Endothelial cell of umbilical vein (primary cell): ENCODE results near the gene NECTIN2. TPM values are rescaled to one million over a fixed set of nuclear protein-coding genes. Genes with fewer than 3 reads are reported as not detected.

Experiments used
- BruUV-seq: library from RNA; stranded (reverse); fragments of 400-500 nt; replicated peaks from 2 replicates; lab custom pipeline; 2021; lab: Mats Ljungman, UMichigan
- CTCF ChIA-PET: fragments of 300-600, 350-600 bp; sonication (Branson Sonifier 250); formaldehyde crosslinking; loops from one replicate; lab custom pipeline; 2021; ENCODE audit warnings: antibody characterized with exemption, inconsistent platforms; lab: Charles Lee
- POLR2A ChIA-PET: fragments of 300-600, 350-600 bp; sonication (Branson Sonifier 250); formaldehyde crosslinking; loops from one replicate; lab custom pipeline; 2021; ENCODE audit warnings: antibody characterized with exemption, inconsistent platforms; lab: Charles Lee
- DNase-seq: peaks from one replicate; pipeline ENCODE4 v3.0.0-alpha.2; 2011; ENCODE audit warnings: low read depth, low spot score
- FAIRE-seq: peaks from 2 replicates; lab custom pipeline; 2011; peaks lifted over from hg19 to GRCh38; lab: Jason Lieb, UNC
- H2AFZ ChIP-seq: 2 replicates; pipeline ENCODE4 v1.6.0; 2012; ENCODE audit warnings: low read depth, low read length, control low read depth, inconsistent platforms
- H3K27ac ChIP-seq: 2 replicates; pipeline ENCODE4 v1.5.1; 2011; ENCODE audit warnings: low read depth, mild to moderate bottlenecking, control low read depth, low read length, moderate library complexity; ENCODE audit not compliant: insufficient read depth
- H3K27me3 ChIP-seq, 2 experiments: 2 replicates each; pipeline versions ENCODE4 v1.6.0 to v1.6.1; 2011; ENCODE audit warnings: low read length in 2 of 2, mixed read lengths in 1 of 2; ENCODE audit not compliant: control insufficient read depth in 2 of 2, insufficient read depth in 2 of 2
- H3K36me3 ChIP-seq, 2 experiments: 2 replicates in 1 of 2; 3 replicates in 1 of 2; pipeline ENCODE4 v1.5.1; 2011; ENCODE audit warnings: low read length in 2 of 2, mild to moderate bottlenecking in 1 of 2, moderate library complexity in 1 of 2; ENCODE audit not compliant: control insufficient read depth in 2 of 2, insufficient read depth in 2 of 2; ENCODE audit errors: extremely low read depth in 1 of 2
- H3K4me1 ChIP-seq: 3 replicates; pipeline ENCODE4 v1.5.1; 2011; ENCODE audit warnings: mild to moderate bottlenecking, low read length; ENCODE audit not compliant: control insufficient read depth, insufficient read depth; ENCODE audit errors: extremely low read depth
- H3K4me2 ChIP-seq: 2 replicates; pipeline ENCODE4 v1.6.1; 2011; ENCODE audit warnings: low read length, control low read depth, mixed read lengths; ENCODE audit not compliant: insufficient read depth
- H3K4me3 ChIP-seq, 3 experiments: fragments of 200-600 bp in 1 of 3; sonication (generic), shearing (Covaris generic) in 1 of 3; replicated peaks in 1 of 3; 2 replicates each; pipeline ENCODE4 v1.5.1; 2011 to 2016; ENCODE audit warnings: control low read depth in 3 of 3, low read length in 3 of 3, mild to moderate bottlenecking in 2 of 3, inconsistent platforms in 1 of 3, low read depth in 1 of 3, moderate library complexity in 1 of 3; ENCODE audit not compliant: insufficient read depth in 1 of 3
- H3K79me2 ChIP-seq: 2 replicates; pipeline ENCODE4 v1.6.0; 2012; ENCODE audit warnings: low read length, inconsistent platforms; ENCODE audit not compliant: control insufficient read depth, insufficient read depth
- H3K9ac ChIP-seq: replicated peaks from 2 replicates; pipeline ENCODE3; 2011; ENCODE audit warnings: low read length, control low read depth; ENCODE audit not compliant: insufficient read depth; ENCODE audit errors: extremely low read depth
- H3K9me1 ChIP-seq: replicated peaks from 3 replicates; pipeline ENCODE4 v1.6.0; 2011; ENCODE audit warnings: mild to moderate bottlenecking, low read length; ENCODE audit not compliant: control insufficient read depth, insufficient read depth; ENCODE audit errors: extremely low read depth
- H3K9me3 ChIP-seq: replicated peaks from 2 replicates; pipeline ENCODE4 v1.5.1; 2012; ENCODE audit warnings: low read length, inconsistent platforms; ENCODE audit not compliant: control insufficient read depth, insufficient read depth
- H4K20me1 ChIP-seq: replicated peaks from 2 replicates; pipeline ENCODE3; 2011; ENCODE audit warnings: mild to moderate bottlenecking, low read length; ENCODE audit not compliant: control insufficient read depth, insufficient read depth; ENCODE audit errors: extremely low read depth
- CTCF ChIP-seq, 2 donors: IDR thresholded peaks; 1 replicate in 1 of 2; 2 replicates in 1 of 2; pipeline ENCODE4 v1.5.1; 2011; ENCODE audit warnings: low read length in 2 of 2, mild to moderate bottlenecking in 2 of 2, moderate library complexity in 2 of 2, control low read depth in 1 of 2, inconsistent platforms in 1 of 2, low read depth in 1 of 2; ENCODE audit not compliant: insufficient read depth in 1 of 2; ENCODE audit errors: extremely low read depth in 1 of 2
- GATA2 ChIP-seq: IDR thresholded peaks from 2 replicates; pipeline ENCODE4 v1.7.0; 2011; ENCODE audit warnings: low read depth, mild to moderate bottlenecking, moderate library complexity, mixed read lengths, low read length; ENCODE audit not compliant: insufficient read length, insufficient read depth
- JUN ChIP-seq: IDR thresholded peaks from 2 replicates; pipeline ENCODE4 v1.6.1; 2011; ENCODE audit warnings: borderline replicate concordance, low read depth; ENCODE audit not compliant: insufficient read length, insufficient read depth
- POLR2AphosphoS5 ChIP-seq: IDR thresholded peaks from 2 replicates; pipeline ENCODE4 v1.6.1; 2012; ENCODE audit warnings: low read depth, mild to moderate bottlenecking, control low read depth, low read length, moderate library complexity; ENCODE audit not compliant: insufficient read depth
- dilution Hi-C: fragments of 300-500 bp; cut with MboI; formaldehyde crosslinking; loops from one replicate; pipeline ENCODE4 v1.15.0; 2019; ENCODE audit warnings: low sequenced_read_pairs; ENCODE audit not compliant: extremely low pct_ligation_motif_present
- intact Hi-C: fragments of 100-400 bp; cut with micrococcal nuclease; formaldehyde crosslinking; loops from one replicate; pipeline ENCODE4 v1.10.0; 2022
- polyA plus RNA-seq, 4 experiments: library from polyadenylated mRNA; depleted of rRNA in 3 of 4; stranded (reverse) in 3 of 4; unstranded in 1 of 4; fragments of >200 nt; gene quantifications; 2 replicates each; pipeline versions ENCODE4 v1.2.1 to v1.2.3, GENCODE V29; 2011 to 2012; ENCODE audit warnings: missing spikeins in 1 of 4
- total RNA-seq: library from RNA; stranded (reverse); gene quantifications from 2 replicates; pipeline ENCODE4 v1.2.3, GENCODE V29; 2021
- TF ChIP-seq, protein P1 (sequence below): IDR thresholded peaks from 2 replicates; pipeline ENCODE4 v1.6.1; 2011; ENCODE audit not compliant: insufficient read depth, insufficient read length

The NECTIN2 gene
- total and polyA plus RNA-seq, 2 donors (not counting 3 experiments of a cell fraction or from before 2014, with no cell fraction given): 211 to 238 TPM

DNA sequence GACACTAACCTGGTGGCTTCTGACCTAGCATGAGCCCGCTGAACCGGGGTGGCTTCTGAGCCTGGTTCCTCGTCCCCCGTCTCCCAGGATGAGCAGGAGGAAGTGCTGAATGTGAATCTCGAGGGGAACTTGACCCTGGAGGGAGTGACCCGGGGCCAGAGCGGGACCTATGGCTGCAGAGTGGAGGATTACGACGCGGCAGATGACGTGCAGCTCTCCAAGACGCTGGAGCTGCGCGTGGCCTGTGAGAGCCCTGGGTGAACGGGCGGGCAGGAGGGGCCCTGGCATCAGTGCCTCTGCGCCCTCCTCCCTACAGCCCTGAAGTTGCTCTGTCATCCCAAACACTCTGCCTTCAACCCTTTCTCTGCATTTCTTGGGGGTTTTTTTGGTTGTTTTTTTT lies 31.6 kb upstream of the NECTIN2 start:
- ChIA-PET CTCF (no interaction called here), POLR2A (no interaction called here)
- no peak overlapping the region for H3K27ac ChIP-seq
- intact Hi-C loops (no loop called here), dilution Hi-C loops (no loop called here)
- H3K4me2 ChIP-seq: no peak overlapping the region
- no peak for FAIRE-seq
- H2AFZ ChIP-seq: no peak overlapping the region
- no peaks in the 10 kb centered on the region for H3K9me1 ChIP-seq
- no peak for DNase-seq
- peaks cover 1% of the 10 kb centered on the region for H3K4me1 ChIP-seq
- no peak overlapping the region for H3K4me3 ChIP-seq
- no TSS peak for BruUV-seq
- no peak for TF ChIP-seq POLR2AphosphoS5
- TF ChIP-seq, protein P1, sequence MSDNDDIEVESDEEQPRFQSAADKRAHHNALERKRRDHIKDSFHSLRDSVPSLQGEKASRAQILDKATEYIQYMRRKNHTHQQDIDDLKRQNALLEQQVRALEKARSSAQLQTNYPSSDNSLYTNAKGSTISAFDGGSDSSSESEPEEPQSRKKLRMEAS: no peak
- H3K9me3 ChIP-seq: no peaks in the 10 kb centered on the region
- H3K27me3 ChIP-seq: no peaks in the 10 kb centered on the region
- peaks cover 2 to 5% of the 10 kb centered on the region in 2 experiments for H3K36me3 ChIP-seq
- H4K20me1 ChIP-seq: no peaks in the 10 kb centered on the region
- no peaks in the 10 kb centered on the region for H3K79me2 ChIP-seq
- H3K9ac ChIP-seq: no peak overlapping the region

- peaks cover 1 to 5% of the 10 kb centered on the region in 2 experiments for H3K36me3 ChIP-seq
- H2AFZ ChIP-seq: no peak overlapping the region
- H4K20me1 ChIP-seq: no peaks in the 10 kb centered on the region
- POLR2A ChIA-PET: no interaction called here
- CTCF ChIA-PET: no interaction called here
- TF ChIP-seq GATA2 (no peak), CTCF (IDR thresholded peaks at IDR 0.05; ENCODE audit: extremely low read depth in 1 of 2, insufficient read depth in 1 of 2, low read depth in 1 of 2, low read length in 2 of 2) (no peak), POLR2AphosphoS5 (no peak), JUN (no peak)
- TF ChIP-seq, protein P1: no peak
- H3K79me2 ChIP-seq: no peaks in the 10 kb centered on the region
- dilution Hi-C loops: no loop called here
- H3K4me2 ChIP-seq: no peak overlapping the region
- H3K9ac ChIP-seq: no peak overlapping the region
- H3K9me1 ChIP-seq: no peaks in the 10 kb centered on the region
- no peak for DNase-seq
- H3K4me3 ChIP-seq: no peak overlapping the region
- no peak overlapping the region for H3K27ac ChIP-seq
- FAIRE-seq: no peak
- BruUV-seq: no TSS peak
- H3K27me3 ChIP-seq: no peaks in the 10 kb centered on the region
- H3K9me3 ChIP-seq: no peaks in the 10 kb centered on the region
- intact Hi-C loops: no loop called here
- peaks cover 3% of the 10 kb centered on the region for H3K4me1 ChIP-seq
Measured at GRCh38 chr19:44816301-44816700, 29.8 kb upstream of the NECTIN2 start.
